Thyroid gland (tissue), 4 donors: ENCODE data around the gene MTMR12.

Experiments used
- CTCF ChIP-seq, 6 experiments: fragments of 200-600 bp in 3 of 6; fragments of 450-650 bp in 3 of 6; sonication (generic) in 3 of 6; IDR thresholded peaks; one replicate each; pipeline ENCODE4 v1.5.1; 2016 to 2019; ENCODE audit warnings: antibody characterized with exemption in 6 of 6, mild to moderate bottlenecking in 2 of 6, inconsistent platforms in 1 of 6, moderate library complexity in 1 of 6
- POLR2A ChIP-seq, 2 donors: fragments of 450-650 bp; IDR thresholded peaks; one replicate each; pipeline ENCODE4 v1.6.1; 2017; ENCODE audit warnings: antibody characterized with exemption in 2 of 2, mild to moderate bottlenecking in 2 of 2, moderate library complexity in 1 of 2

GRCh38 chr5:32307769-32308194 is 5.0 kb downstream of the MTMR12 start:
- no peak for TF ChIP-seq CTCF (IDR thresholded peaks at IDR 0.05)
- no peak for TF ChIP-seq POLR2A (IDR thresholded peaks at IDR 0.05)
